Vagina (tissue), 2 donors: ENCODE data around the gene KLC4.

Source experiments
- POLR2A ChIP-seq, 2 donors: fragments of 450-650 bp; IDR thresholded peaks; one replicate each; pipeline ENCODE4 v1.6.1; 2017; ENCODE audit warnings: antibody characterized with exemption in 2 of 2, mild to moderate bottlenecking in 2 of 2, moderate library complexity in 2 of 2
- TF ChIP-seq, protein P1 (sequence below), 3 experiments: fragments of 450-650 bp in 2 of 3; fragments of 200-600 bp in 1 of 3; sonication (generic) in 1 of 3; IDR thresholded peaks; one replicate each; pipeline ENCODE4 v1.5.1; 2017 to 2019; ENCODE audit warnings: antibody characterized with exemption in 3 of 3, mild to moderate bottlenecking in 2 of 3, moderate library complexity in 2 of 3

DNA sequence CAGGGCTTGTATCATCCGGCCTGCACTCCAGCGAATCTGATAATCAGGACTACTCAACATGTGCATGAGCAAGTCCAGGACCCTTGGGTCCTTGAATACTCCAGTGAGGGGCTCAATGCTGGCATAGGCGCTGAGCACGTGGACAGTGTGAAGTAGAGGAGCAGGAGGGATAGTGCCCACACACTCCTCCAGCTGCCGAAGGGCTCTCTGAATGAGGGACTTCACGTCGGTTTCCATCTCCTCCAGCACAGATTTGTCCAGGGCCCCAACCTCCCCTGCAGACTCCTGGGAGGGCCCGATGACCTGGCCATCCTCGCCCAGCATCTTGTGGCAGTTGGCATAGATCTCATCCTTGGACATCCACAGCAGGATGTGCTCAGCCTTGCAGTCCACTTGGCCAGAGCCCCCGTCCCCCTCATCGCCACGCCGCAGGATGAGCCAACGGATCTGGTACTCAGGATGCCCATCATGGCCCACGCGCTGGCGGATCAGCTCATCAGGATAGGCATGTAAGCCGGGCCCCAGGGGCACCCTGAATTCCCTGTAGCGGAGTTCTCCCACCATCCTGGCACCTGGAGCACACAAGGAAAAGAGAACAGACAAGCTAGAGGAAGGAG, 7.1 kb upstream of the KLC4 start:
- TF ChIP-seq, protein P1, sequence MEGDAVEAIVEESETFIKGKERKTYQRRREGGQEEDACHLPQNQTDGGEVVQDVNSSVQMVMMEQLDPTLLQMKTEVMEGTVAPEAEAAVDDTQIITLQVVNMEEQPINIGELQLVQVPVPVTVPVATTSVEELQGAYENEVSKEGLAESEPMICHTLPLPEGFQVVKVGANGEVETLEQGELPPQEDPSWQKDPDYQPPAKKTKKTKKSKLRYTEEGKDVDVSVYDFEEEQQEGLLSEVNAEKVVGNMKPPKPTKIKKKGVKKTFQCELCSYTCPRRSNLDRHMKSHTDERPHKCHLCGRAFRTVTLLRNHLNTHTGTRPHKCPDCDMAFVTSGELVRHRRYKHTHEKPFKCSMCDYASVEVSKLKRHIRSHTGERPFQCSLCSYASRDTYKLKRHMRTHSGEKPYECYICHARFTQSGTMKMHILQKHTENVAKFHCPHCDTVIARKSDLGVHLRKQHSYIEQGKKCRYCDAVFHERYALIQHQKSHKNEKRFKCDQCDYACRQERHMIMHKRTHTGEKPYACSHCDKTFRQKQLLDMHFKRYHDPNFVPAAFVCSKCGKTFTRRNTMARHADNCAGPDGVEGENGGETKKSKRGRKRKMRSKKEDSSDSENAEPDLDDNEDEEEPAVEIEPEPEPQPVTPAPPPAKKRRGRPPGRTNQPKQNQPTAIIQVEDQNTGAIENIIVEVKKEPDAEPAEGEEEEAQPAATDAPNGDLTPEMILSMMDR (IDR thresholded peaks at IDR 0.05): no peak
- no peak for TF ChIP-seq POLR2A (IDR thresholded peaks at IDR 0.05)
